ENCODE results near the gene SERPINA5.

- TF ChIP-seq SMC3 (conservative IDR thresholded peaks at IDR 0.05; ENCODE audit: poor library complexity) (no peak), CTCF (IDR thresholded peaks at IDR 0.05; ENCODE audit: poor library complexity, severe bottlenecking) (no peak)
Measured at GRCh38 chr14:94584591-94585280, 3.5 kb downstream of the SERPINA5 start.
